ENCODE measurements around the gene TSGA10IP. TPM values are rescaled to one million over a fixed set of nuclear protein-coding genes. Genes with fewer than 3 reads are reported as not detected.

Gene TSGA10IP
- total RNA-seq, 2 experiments from 2014 or later = not detected

GRCh38 chr11:65931773-65932557 lies 13.3 kb upstream of the TSGA10IP start:
- Histone ChIP-seq H3K9me3 (ENCODE audit: low read length) (no peaks in the 10 kb centered on the region), H3K79me2 (ENCODE audit: insufficient read depth, low read depth, low read length) (no peaks in the 10 kb centered on the region), H3K4me2 (ENCODE audit: low read length) (no peak overlapping the region), H2AFZ (ENCODE audit: low read length) (peak overlapping the region; percentile 39), H3K4me3 (ENCODE audit: low read depth, low read length, poor library complexity, severe bottlenecking) (no peak overlapping the region), H4K20me1 (ENCODE audit: insufficient read depth, low read length) (no peaks in the 10 kb centered on the region), H3K27ac (ENCODE audit: low read depth, low read length, poor library complexity, severe bottlenecking) (no peak overlapping the region), H3K4me1 (ENCODE audit: insufficient read depth, low read length, poor library complexity, severe bottlenecking) (peaks cover 16% of the 10 kb centered on the region), H3K36me3 (ENCODE audit: insufficient read depth, low read length) (no peaks in the 10 kb centered on the region), H3K9me2 (ENCODE audit: insufficient read depth, low read length) (no peaks in the 10 kb centered on the region)
- POLR2A ChIA-PET = interaction anchor here (0.5 kb wide), 2 partner anchors 70 to 231 kb away, joined by 3 to 4 read pairs; partner anchors contain the start of genes BANF1 and EIF1AD
- CTCF ChIA-PET (ENCODE audit: unreplicated experiment) = no interaction called here
- intact Hi-C loops (cut with micrococcal nuclease; ENCODE audit: unreplicated experiment) = no loop called here
- BruUV-seq (replicated peaks) = no TSS peak
- no peak for DNase-seq (ENCODE audit: low spot score)
- no peak for TF ChIP-seq EZH2phosphoT487 (IDR thresholded peaks at IDR 0.05; ENCODE audit: borderline replicate concordance, low read depth, low read length)
- no peak; the same call in 1 of the 2 replicates for TF ChIP-seq CTCF (conservative IDR thresholded peaks at IDR 0.05; ENCODE audit: low read length)

- no TSS peak for BruUV-seq (replicated peaks)
- H3K9me3 ChIP-seq (ENCODE audit: low read length) = no peaks in the 10 kb centered on the region
- no peak overlapping the region for H3K4me3 ChIP-seq (ENCODE audit: low read depth, low read length, poor library complexity, severe bottlenecking)
- H4K20me1 ChIP-seq (ENCODE audit: insufficient read depth, low read length) = no peaks in the 10 kb centered on the region
- no peak overlapping the region for H2AFZ ChIP-seq (ENCODE audit: low read length)
- H3K79me2 ChIP-seq (ENCODE audit: insufficient read depth, low read depth, low read length) = no peaks in the 10 kb centered on the region
- H3K4me2 ChIP-seq (ENCODE audit: low read length) = no peak overlapping the region
- H3K36me3 ChIP-seq (ENCODE audit: insufficient read depth, low read length) = no peaks in the 10 kb centered on the region
- DNase-seq (ENCODE audit: low spot score) = peak; percentile 22
- peak; percentile 56; the same call in 1 of the 2 replicates for TF ChIP-seq CTCF (conservative IDR thresholded peaks at IDR 0.05; ENCODE audit: low read length)
- no peak for TF ChIP-seq EZH2phosphoT487 (IDR thresholded peaks at IDR 0.05; ENCODE audit: borderline replicate concordance, low read depth, low read length)
- ChIA-PET CTCF (ENCODE audit: unreplicated experiment) (no interaction called here), POLR2A (no interaction called here)
- H3K4me1 ChIP-seq (ENCODE audit: insufficient read depth, low read length, poor library complexity, severe bottlenecking) = peaks cover 21% of the 10 kb centered on the region
- H3K27ac ChIP-seq (ENCODE audit: low read depth, low read length, poor library complexity, severe bottlenecking) = no peak overlapping the region
- no peaks in the 10 kb centered on the region for H3K9me2 ChIP-seq (ENCODE audit: insufficient read depth, low read length)
- intact Hi-C loops (cut with micrococcal nuclease; ENCODE audit: unreplicated experiment) = no loop called here
These were observed 12.7 kb upstream of the TSGA10IP start for GRCh38 chr11:65932558-65932919.

- H3K4me3 ChIP-seq (ENCODE audit: low read depth, low read length, poor library complexity, severe bottlenecking) = no peak overlapping the region
- no peak for DNase-seq (ENCODE audit: low spot score)
- no TSS peak for BruUV-seq (replicated peaks)
- no peaks in the 10 kb centered on the region for H3K9me2 ChIP-seq (ENCODE audit: insufficient read depth, low read length)
- peaks cover 7% of the 10 kb centered on the region for H3K4me1 ChIP-seq (ENCODE audit: insufficient read depth, low read length, poor library complexity, severe bottlenecking)
- no peak overlapping the region for H2AFZ ChIP-seq (ENCODE audit: low read length)
- CTCF ChIA-PET (ENCODE audit: unreplicated experiment) = no interaction called here
- H3K9me3 ChIP-seq (ENCODE audit: low read length) = no peaks in the 10 kb centered on the region
- POLR2A ChIA-PET = no interaction called here
- no peaks in the 10 kb centered on the region for H4K20me1 ChIP-seq (ENCODE audit: insufficient read depth, low read length)
- H3K36me3 ChIP-seq (ENCODE audit: insufficient read depth, low read length) = no peaks in the 10 kb centered on the region
- no peaks in the 10 kb centered on the region for H3K79me2 ChIP-seq (ENCODE audit: insufficient read depth, low read depth, low read length)
- TF ChIP-seq EZH2phosphoT487 (IDR thresholded peaks at IDR 0.05; ENCODE audit: borderline replicate concordance, low read depth, low read length) (no peak), CTCF (conservative IDR thresholded peaks at IDR 0.05; ENCODE audit: low read length) (no peak)
- intact Hi-C loops (cut with micrococcal nuclease; ENCODE audit: unreplicated experiment) = no loop called here
- H3K27ac ChIP-seq (ENCODE audit: low read depth, low read length, poor library complexity, severe bottlenecking) = no peak overlapping the region
- H3K4me2 ChIP-seq (ENCODE audit: low read length) = no peak overlapping the region
These were observed 11.3 kb upstream of the TSGA10IP start for GRCh38 chr11:65934014-65934413.
